A549 (cell line): ENCODE measurements around the gene PORCN. TPM values are rescaled to one million over a fixed set of nuclear protein-coding genes. Genes with fewer than 3 reads are reported as not detected.

Source experiments
- ATAC-seq, 2 experiments: fragments of 200-7000 bp in 1 of 2; fragments of >200 bp in 1 of 2; cut with Nextera tagmentation in 1 of 2; cut with Tn5 transposase in 1 of 2; 3 replicates each; pipeline versions ENCODE4 v1.8.0 to v1.9.1; 2018 to 2020; ENCODE audit warnings: mild to moderate bottlenecking in 1 of 2, moderate library complexity in 1 of 2
- CTCF ChIA-PET: fragments of 300-600 bp; sonication (Branson Sonifier 250); formaldehyde crosslinking; extraction: SDS; loops from one replicate; lab custom pipeline; 2021; ENCODE audit warnings: antibody characterized with exemption, inconsistent platforms; lab: Yijun Ruan, JAX
- POLR2A ChIA-PET: fragments of 350-600 bp; formaldehyde crosslinking; extraction: SDS; loops from one replicate; lab custom pipeline; 2021; ENCODE audit warnings: antibody characterized with exemption, inconsistent platforms; lab: Yijun Ruan, JAX
- DNase-seq, 2 experiments: peaks; one replicate each; pipeline versions ENCODE4 v3.0.0 to v3.0.0-alpha.2; 2011 to 2016; ENCODE audit warnings: low read depth in 1 of 2, low spot score in 1 of 2
- FAIRE-seq: peaks from 2 replicates; lab custom pipeline; 2011; peaks lifted over from hg19 to GRCh38; lab: Jason Lieb, UNC
- H3K27ac ChIP-seq, 2 experiments: fragments of >200 bp; sonication (Bioruptor Twin); formaldehyde crosslinking; 3 replicates each; pipeline ENCODE4 v1.5.1; 2016 to 2017
- H3K4me1 ChIP-seq: fragments of >200 bp; sonication (Bioruptor Twin); formaldehyde crosslinking; 3 replicates; pipeline ENCODE4 v1.6.1; 2016
- H3K4me2 ChIP-seq: fragments of >200 bp; sonication (Bioruptor Twin); formaldehyde crosslinking; 3 replicates; pipeline ENCODE4 v1.6.1; 2016
- H3K4me3 ChIP-seq: fragments of >200 bp; sonication (Bioruptor Twin); formaldehyde crosslinking; 3 replicates; pipeline ENCODE4 v1.5.1; 2016
- H3K9me3 ChIP-seq: fragments of >200 bp; sonication (Bioruptor Twin); formaldehyde crosslinking; 3 replicates; pipeline ENCODE4 v1.6.1; 2016
- ATOH8 ChIP-seq: fragments of 250-450 bp; sonication (Bioruptor Pico); IDR thresholded peaks from 2 replicates; pipeline ENCODE4 v1.5.0; 2020; ENCODE audit warnings: low read depth, mild to moderate bottlenecking, moderate library complexity
- BCL3 ChIP-seq: fragments of >200 bp; sonication (Bioruptor Twin); formaldehyde crosslinking; IDR thresholded peaks from 3 replicates; pipeline ENCODE4 v1.6.1; 2016
- BHLHE40 ChIP-seq: IDR thresholded peaks from 2 replicates; pipeline ENCODE4 v1.6.1; 2012; ENCODE audit warnings: low read depth, low read length, inconsistent platforms
- CBX8 ChIP-seq: fragments of 200-600 bp; sonication (generic); IDR thresholded peaks from 2 replicates; pipeline ENCODE4 v1.6.1; 2016
- CHD4 ChIP-seq: fragments of 200-600 bp; sonication (generic); IDR thresholded peaks from 2 replicates; pipeline ENCODE4 v1.6.1; 2016; ENCODE audit warnings: antibody characterized with exemption, mild to moderate bottlenecking, borderline replicate concordance
- CTCF ChIP-seq: fragments of >200 bp; sonication (Bioruptor Twin); formaldehyde crosslinking; IDR thresholded peaks from 3 replicates; pipeline ENCODE4 v1.5.1; 2016
- EHMT2 ChIP-seq: fragments of 200-600 bp; sonication (generic); IDR thresholded peaks from 2 replicates; pipeline ENCODE4 v1.6.1; 2016; ENCODE audit warnings: antibody characterized with exemption, low read depth, mild to moderate bottlenecking, moderate library complexity
- FOXS1 ChIP-seq: fragments of 250-450 bp; sonication (Bioruptor Pico); IDR thresholded peaks from 2 replicates; pipeline ENCODE4 v1.5.0; 2020; ENCODE audit warnings: mild to moderate bottlenecking, moderate library complexity
- HES2 ChIP-seq: fragments of >200 bp; sonication (Bioruptor Twin); formaldehyde crosslinking; IDR thresholded peaks from 2 replicates; pipeline ENCODE4 v1.6.1; 2016
- HOXB13 ChIP-seq: fragments of 250-450 bp; sonication (Bioruptor Pico); IDR thresholded peaks from 2 replicates; pipeline ENCODE4 v1.5.0; 2020; ENCODE audit warnings: low read depth, mild to moderate bottlenecking, moderate library complexity
- JUNB ChIP-seq: fragments of >200 bp; sonication (Bioruptor Twin); formaldehyde crosslinking; IDR thresholded peaks from 2 replicates; pipeline ENCODE4 v1.6.1; 2016
- MAZ ChIP-seq: fragments of 150-350 bp; IDR thresholded peaks from 2 replicates; pipeline ENCODE4 v1.6.1; 2014; ENCODE audit warnings: antibody characterized with exemption, low read depth, low read length, borderline replicate concordance
- MYC ChIP-seq: IDR thresholded peaks from 2 replicates; pipeline ENCODE4 v1.6.1; 2012; ENCODE audit warnings: mild to moderate bottlenecking, inconsistent platforms, low read length, improper control_type of control experiment, borderline replicate concordance
- NR3C1 ChIP-seq: fragments of >200 bp; sonication (Bioruptor Twin); formaldehyde crosslinking; IDR thresholded peaks from 3 replicates; pipeline ENCODE4 v1.6.1; 2017
- PBX3 ChIP-seq: IDR thresholded peaks from 2 replicates; pipeline ENCODE4 v1.6.1; 2012
- RCOR1 ChIP-seq: fragments of 150-350 bp; IDR thresholded peaks from 2 replicates; pipeline ENCODE4 v1.6.1; 2014; ENCODE audit warnings: antibody characterized with exemption, low read length, low read depth
- ZC3H11A ChIP-seq: fragments of 450-650 bp; IDR thresholded peaks from 2 replicates; pipeline ENCODE4 v1.6.1; 2014; ENCODE audit warnings: antibody characterized with exemption, mild to moderate bottlenecking
- ZFP36 ChIP-seq: fragments of 450-650 bp; IDR thresholded peaks from 2 replicates; pipeline ENCODE4 v1.6.1; 2014; ENCODE audit warnings: borderline replicate concordance; ENCODE audit not compliant: partially characterized antibody
- ZNF302 ChIP-seq: fragments of 250-450 bp; sonication (Bioruptor Pico); IDR thresholded peaks from 2 replicates; pipeline ENCODE4 v1.9.0; 2021; ENCODE audit warnings: inconsistent platforms, mild to moderate bottlenecking, moderate library complexity
- ZSCAN20 ChIP-seq: fragments of 250-450 bp; sonication (Bioruptor Pico); IDR thresholded peaks from 2 replicates; pipeline ENCODE4 v1.8.0; 2022; ENCODE audit warnings: mild to moderate bottlenecking, moderate library complexity
- WGBS: methylation state at CpG from one replicate; pipeline ENCODE4 v1.1.6; 2017; ENCODE audit errors: missing lambda C conversion rate; 5-methylcytosine and 5-hydroxymethylcytosine counted together
- polyA plus RNA-seq, 4 experiments: library from polyadenylated mRNA; depleted of rRNA in 3 of 4; stranded (reverse); fragments of >200 nt; fragmentation: RNase III in 1 of 4; extraction: RNeasy Plus Mini Kit Qiagen cat#74134 plus additional on column Dnase treatment in 1 of 4; gene quantifications; 2 replicates in 3 of 4; 3 replicates in 1 of 4; pipeline ENCODE4 v1.2.3, GENCODE V29; 2011 to 2017

PORCN gene
- polyA plus RNA-seq, 2 of the 4 experiments (the other 2 are of a cell fraction): 9.4 to 18.6 TPM

GRCh38 chrX:48468693-48469691 is 39.8 kb upstream of the PORCN start:
- Histone ChIP-seq H3K4me1 (no peaks in the 10 kb centered on the region), H3K4me3 (no peak overlapping the region), H3K4me2 (no peak overlapping the region)
- POLR2A ChIA-PET: no interaction called here
- no peak for TF ChIP-seq FOXS1 (CRISPR knock-in tag)
- no peak for TF ChIP-seq ZSCAN20
- TF ChIP-seq JUNB: no peak
- no peak for TF ChIP-seq CHD4
- no peak for TF ChIP-seq ZFP36
- TF ChIP-seq BHLHE40: no peak
- TF ChIP-seq NR3C1: no peak
- TF ChIP-seq CBX8: no peak
- no peak for TF ChIP-seq ZC3H11A
- no peak for TF ChIP-seq CTCF
- no peak for TF ChIP-seq ATOH8
- no peak for TF ChIP-seq RCOR1
- TF ChIP-seq PBX3: no peak
- no peak for TF ChIP-seq ZNF302 (CRISPR knock-in tag)
- TF ChIP-seq, all 56 proteins: peak for 0
- CTCF ChIA-PET: no interaction called here
- Histone ChIP-seq H3K27ac (no peak overlapping the region), H3K9me3 (no peaks in the 10 kb centered on the region)
- 53% methylated on average over 14 of the region's 23 CpGs for WGBS
- ATAC-seq: no peak
- no peak for FAIRE-seq
- DNase-seq: no peak

- H3K27ac ChIP-seq: no peak within 1 kb of the TSS
- no peak for TF ChIP-seq EHMT2
- TF ChIP-seq MYC: no peak
- no peak for TF ChIP-seq MAZ
- TF ChIP-seq BCL3: no peak
- no peak for TF ChIP-seq HES2
- TF ChIP-seq ATOH8: no peak
- TF ChIP-seq FOXS1 (CRISPR knock-in tag): no peak
- TF ChIP-seq HOXB13 (CRISPR knock-in tag): no peak
- TF ChIP-seq, all 56 proteins: peak for 0
- no peaks in the 10 kb centered on the region for H3K9me3 ChIP-seq
- ChIA-PET POLR2A (no interaction called here), CTCF (no interaction called here)
- ATAC-seq: no peak
- H3K4me3 ChIP-seq: no peak within 1 kb of the TSS
- 71% methylated on average over 8 of the region's 18 CpGs for WGBS
- H3K4me2 ChIP-seq: no peak within 1 kb of the TSS
- FAIRE-seq: no peak
- peaks cover 9% of the 10 kb centered on the region for H3K4me1 ChIP-seq
- no peak for DNase-seq
Measured at GRCh38 chrX:48470110-48470832, 38.5 kb upstream of the PORCN start, which contains the start of gene SLC38A5. TSS of gene SLC38A5 (minus strand) at chrX:48470260. CDS start at chrX:48467924, 2,336 bp downstream.
